Muscle of arm (tissue), 12 donors: Measurements from ENCODE around the gene GSTT2. TPM values are rescaled to one million over a fixed set of nuclear protein-coding genes. Genes with fewer than 3 reads are reported as not detected.
"Not testable (repeated sequence)": the region's sequence is repeated elsewhere in the genome, so short reads cannot be mapped to it uniquely, and the experiment has no call there.

Source experiments
- DNase-seq: peaks from one replicate; pipeline ENCODE4 v3.0.0-alpha.2; 2013
- polyA plus RNA-seq, 12 donors: library from polyadenylated mRNA; unstranded; fragments of 120-200 nt; gene quantifications; one replicate each; pipeline ENCODE4 v1.2.1, GENCODE V29; 2013; ENCODE audit not compliant: insufficient read length in 12 of 12

The GSTT2 gene
- polyA plus RNA-seq, 12 donors: 0.40 to 2.6 (median 0.82) TPM; not detected in 5

- DNase-seq: not testable (repeated sequence)
These were observed 5.6 kb upstream of the GSTT2 start, which contains the start of gene DDT for GRCh38 chr22:23974345-23974744. Gene DDT (minus strand): TSS chr22:23974441. CDS start chr22:23974414, 27 bp downstream.

GRCh38 chr22:23974836-23975352, 5.0 kb upstream of the GSTT2 start:
- not testable (repeated sequence) for DNase-seq

GRCh38 chr22:23977304-23977703, 2.6 kb upstream of the GSTT2 start:
- not testable (repeated sequence) for DNase-seq

- not testable (repeated sequence) for DNase-seq
These were observed 633 bp downstream of the GSTT2 start for GRCh38 chr22:23980567-23980966.

GRCh38 chr22:23984430-23984829, 4.5 kb downstream of the GSTT2 start:
- DNase-seq: no peak

- not testable (repeated sequence) for DNase-seq
These were observed 6.2 kb downstream of the GSTT2 start for GRCh38 chr22:23986089-23986488.

GRCh38 chr22:23986538-23987178, 6.7 kb downstream of the GSTT2 start:
- not testable (repeated sequence) for DNase-seq

- not testable (repeated sequence) for DNase-seq
These were observed 9.8 kb downstream of the GSTT2 start for GRCh38 chr22:23989583-23990244.

- DNase-seq: not testable (repeated sequence)
These were observed 13.1 kb downstream of the GSTT2 start for GRCh38 chr22:23993080-23993479.

GRCh38 chr22:23993581-23994177, 13.7 kb downstream of the GSTT2 start:
- not testable (repeated sequence) for DNase-seq

- DNase-seq: no peak
These were observed 17.2 kb downstream of the GSTT2 start for GRCh38 chr22:23997092-23997491.

GRCh38 chr22:23999779-24000178, 19.8 kb downstream of the GSTT2 start:
- DNase-seq: not testable (repeated sequence)

GRCh38 chr22:24001314-24001713, 21.4 kb downstream of the GSTT2 start:
- no peak for DNase-seq

GRCh38 chr22:24002272-24002671, 22.3 kb downstream of the GSTT2 start:
- DNase-seq: no peak

- DNase-seq: no peak
These were observed 22.9 kb downstream of the GSTT2 start for GRCh38 chr22:24002851-24003250.

- DNase-seq: no peak
These were observed 24.0 kb downstream of the GSTT2 start for GRCh38 chr22:24003887-24004286.

GRCh38 chr22:24005201-24005600, 25.3 kb downstream of the GSTT2 start, which contains the start of gene GSTT4:
Gene GSTT4 (minus strand): TSS chr22:24005453. CDS start chr22:24005356, 97 bp downstream.
- no peak for DNase-seq

- DNase-seq: no peak
These were observed 26.4 kb downstream of the GSTT2 start for GRCh38 chr22:24006207-24006913.

GRCh38 chr22:24006914-24007214, 26.9 kb downstream of the GSTT2 start:
- no peak for DNase-seq

GRCh38 chr22:24007253-24008021, 27.5 kb downstream of the GSTT2 start:
- DNase-seq: no peak

- DNase-seq: no peak
These were observed 28.0 kb downstream of the GSTT2 start for GRCh38 chr22:24008022-24008283.
